ENCODE measurements around the gene HDAC4.
"Not testable (repeated sequence)": the region's sequence is repeated elsewhere in the genome, so short reads cannot be mapped to it uniquely, and the experiment has no call there.

Gene HDAC4

GRCh38 chr2:239400596-239401066, at the start of gene HDAC4:
Gene HDAC4 (minus strand): TSS chr2:239401020. CDS start chr2:239352699, 48,321 bp downstream.
- no peak for DNase-seq

DNA sequence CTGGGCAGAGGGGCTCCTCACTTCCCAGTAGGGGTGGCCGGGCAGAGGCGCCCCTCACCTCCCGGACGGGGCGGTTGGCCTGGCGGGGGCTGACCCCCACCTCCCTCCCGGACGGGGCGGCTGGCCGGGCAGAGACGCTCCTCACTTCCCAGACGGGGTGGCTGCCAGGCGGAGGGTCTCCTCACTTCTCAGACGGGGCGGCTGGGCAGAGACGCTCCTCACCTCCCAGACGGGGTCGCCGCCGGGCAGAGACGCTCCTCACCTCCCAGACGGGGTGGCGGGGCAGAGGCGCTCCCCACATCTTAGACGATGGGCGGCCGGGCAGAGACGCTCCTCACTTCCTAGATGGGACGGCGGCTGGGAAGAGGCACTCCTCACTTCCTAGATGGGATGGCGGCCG, 48.6 kb upstream of the HDAC4 start:
- not testable (repeated sequence) for DNase-seq

GRCh38 chr2:239445771-239446524, 45.1 kb upstream of the HDAC4 start:
- no peak for DNase-seq

DNA sequence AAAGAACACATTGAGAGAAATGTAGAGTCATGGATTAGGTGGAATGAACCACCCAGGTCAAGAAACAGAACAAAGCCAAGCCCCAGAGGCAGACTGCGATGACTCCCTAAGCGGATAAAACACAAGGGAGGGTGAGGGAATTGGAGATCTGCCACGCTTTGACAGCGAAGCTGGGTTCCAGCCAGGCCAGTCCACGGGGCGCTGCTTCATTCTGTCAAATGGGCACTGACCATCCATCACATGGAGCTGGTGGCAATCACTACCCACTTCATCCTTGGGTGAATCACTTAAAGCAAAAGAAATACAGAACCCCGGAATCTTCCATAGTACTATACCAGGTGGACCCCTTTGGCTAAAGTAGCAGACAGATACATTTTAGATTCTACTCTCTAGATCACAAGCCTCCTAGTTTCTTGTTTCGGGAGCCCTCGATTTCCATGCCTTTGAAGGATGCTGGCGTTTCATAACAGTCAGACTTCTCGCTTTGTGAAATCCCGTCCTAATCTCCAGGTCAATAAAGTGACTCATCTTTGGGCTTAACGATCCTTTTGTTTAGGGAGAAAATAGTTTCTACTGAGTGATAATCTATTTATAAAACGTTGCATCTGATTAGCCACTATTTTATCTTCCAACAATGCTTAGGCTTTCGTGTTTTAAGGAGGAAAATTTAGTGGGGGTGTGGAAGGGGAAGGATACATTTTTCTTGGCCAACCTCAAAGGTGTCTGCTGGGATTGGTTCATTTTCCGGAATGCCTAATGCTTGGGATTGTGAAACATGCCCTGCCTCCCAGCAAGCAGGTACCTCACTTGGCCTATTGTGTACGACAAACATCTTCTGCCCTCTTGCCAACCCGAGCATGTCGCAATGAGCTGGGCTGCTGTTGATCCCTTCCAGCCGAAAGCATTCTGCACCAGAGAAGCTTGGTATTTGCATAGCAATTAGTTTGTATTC, 44.1 kb upstream of the HDAC4 start:
- no peak for DNase-seq

DNA sequence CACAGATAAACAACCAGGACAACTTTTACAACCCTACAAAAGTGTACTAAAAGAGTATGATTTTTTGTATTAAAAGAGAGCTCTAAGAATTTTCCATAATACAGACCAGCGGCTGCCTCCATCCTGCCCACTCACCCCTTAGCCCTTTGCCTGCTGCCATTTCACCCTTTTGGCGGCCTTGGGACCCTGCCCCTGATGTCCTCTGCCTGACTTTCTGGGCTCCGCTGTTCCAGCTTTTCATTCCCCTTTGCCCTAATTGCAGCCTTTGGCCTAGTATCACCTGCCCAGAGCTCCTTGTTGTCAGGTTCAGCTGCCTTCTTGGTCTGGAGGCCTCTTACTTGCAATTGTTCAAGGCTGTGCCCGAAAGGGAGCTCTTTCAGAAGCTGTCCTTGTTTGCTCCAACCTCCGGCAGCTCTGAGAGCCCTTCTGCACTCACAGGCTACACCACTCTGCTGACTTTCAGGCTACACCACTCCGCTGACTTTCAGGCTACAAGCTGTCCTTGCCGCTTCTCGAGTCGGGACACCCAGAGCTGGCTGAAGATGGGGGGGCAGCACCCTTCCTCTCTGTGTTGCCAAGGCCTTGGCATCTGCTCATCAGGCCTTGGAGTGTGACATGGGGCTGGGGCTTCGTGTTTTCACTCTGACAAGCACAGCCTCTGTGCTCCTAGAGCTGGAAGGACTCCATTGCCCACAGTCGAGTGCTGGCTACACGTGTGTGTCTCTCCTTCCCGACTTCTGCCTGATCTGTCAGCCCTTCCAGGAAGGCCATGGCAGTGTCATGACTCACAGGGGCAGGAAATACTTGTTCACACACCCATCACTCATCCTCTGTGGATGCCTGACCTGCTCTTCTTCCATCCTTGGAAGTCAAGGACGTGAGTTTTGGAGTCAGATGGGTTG, 43.1 kb upstream of the HDAC4 start:
- no peak for DNase-seq

DNA sequence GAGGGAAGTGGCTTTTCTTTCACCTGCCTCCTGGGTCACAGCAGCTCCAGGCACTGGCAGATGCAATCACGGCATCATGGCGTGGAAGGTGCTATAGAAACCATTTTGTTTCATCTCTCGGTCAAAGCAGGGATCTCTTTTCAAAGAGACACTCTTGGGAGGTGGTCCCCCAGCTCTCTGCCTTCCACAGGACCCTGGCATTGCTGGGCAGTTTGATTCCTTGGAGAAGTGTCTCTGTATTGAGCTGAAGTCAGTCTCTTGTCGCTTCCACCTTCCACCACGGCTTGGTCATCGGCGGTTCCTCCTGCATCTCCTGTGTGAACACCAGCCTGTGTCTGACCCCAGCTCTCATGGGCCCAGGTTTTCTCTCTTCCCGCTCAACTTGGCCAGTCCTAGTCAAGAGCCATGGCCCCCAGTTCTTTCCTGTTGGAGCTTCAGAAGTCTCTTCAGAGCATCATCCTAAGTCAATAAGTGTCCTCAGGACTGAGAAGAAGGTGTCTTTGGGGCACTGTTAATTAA, 42.3 kb upstream of the HDAC4 start:
- DNase-seq = no peak

GRCh38 chr2:239442192-239442591, 41.4 kb upstream of the HDAC4 start:
- DNase-seq = no peak

- DNase-seq = no peak
Observed at GRCh38 chr2:239441261-239442078, 40.6 kb upstream of the HDAC4 start.

DNA sequence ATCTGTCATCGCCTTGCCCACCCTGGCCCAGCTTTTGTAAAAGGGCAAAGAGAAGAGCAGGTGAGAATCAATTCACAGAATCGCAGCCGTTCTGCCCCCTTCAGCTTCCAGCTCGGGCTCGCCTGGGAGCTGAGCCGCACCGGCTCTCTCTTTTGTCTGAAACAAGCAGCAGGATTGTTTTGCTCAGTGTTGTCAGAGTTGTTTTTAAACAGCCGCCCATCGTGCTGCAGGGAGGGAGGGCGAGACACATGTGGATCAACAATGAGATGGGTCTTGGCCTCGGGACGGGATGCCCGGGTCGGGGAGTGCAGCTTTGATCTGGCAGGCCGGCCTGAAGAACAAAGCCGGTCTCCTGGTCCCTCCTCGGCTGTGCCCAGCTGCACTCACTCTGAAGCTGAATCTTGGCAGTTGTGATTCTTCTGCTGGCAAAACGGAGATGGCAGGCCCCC, 39.7 kb upstream of the HDAC4 start:
- peak; percentile 47 for DNase-seq

DNA sequence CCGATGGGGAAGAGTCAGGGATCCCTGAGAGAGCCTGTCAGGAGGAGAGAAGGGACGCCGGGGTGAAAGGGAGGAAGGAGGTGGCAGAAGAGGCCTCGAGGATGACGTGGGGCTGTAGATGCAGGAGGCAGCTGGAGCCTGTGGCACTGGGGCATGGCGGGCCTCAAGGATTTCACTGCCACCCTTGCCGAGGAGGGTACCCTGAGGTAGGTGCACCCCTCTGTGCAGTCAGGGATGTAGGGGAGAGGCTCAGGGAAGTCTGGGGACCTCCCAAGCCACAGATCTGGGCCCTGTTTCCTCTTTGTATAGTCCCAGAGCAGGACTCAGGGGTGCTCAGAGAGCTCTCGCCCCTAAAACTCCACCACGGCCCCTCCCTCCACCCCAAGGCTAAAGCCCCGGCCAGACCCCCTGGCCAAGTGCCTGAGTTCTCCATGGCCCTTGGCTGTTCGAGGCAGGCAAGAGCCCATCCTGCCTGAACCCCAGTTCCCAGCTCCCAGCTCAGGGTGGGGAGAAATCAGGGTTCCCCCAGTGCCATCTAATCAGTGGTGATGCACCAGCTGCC, 39.0 kb upstream of the HDAC4 start:
- DNase-seq = no peak

GRCh38 chr2:239438995-239439753, 38.4 kb upstream of the HDAC4 start:
- DNase-seq = no peak

GRCh38 chr2:239438368-239438767, 37.5 kb upstream of the HDAC4 start:
- DNase-seq = no peak

GRCh38 chr2:239436669-239437335, 36.0 kb upstream of the HDAC4 start:
- DNase-seq = no peak

GRCh38 chr2:239436076-239436475, 35.3 kb upstream of the HDAC4 start:
- DNase-seq = no peak

- DNase-seq = no peak
Observed at GRCh38 chr2:239433777-239434403, 33.1 kb upstream of the HDAC4 start.

DNA sequence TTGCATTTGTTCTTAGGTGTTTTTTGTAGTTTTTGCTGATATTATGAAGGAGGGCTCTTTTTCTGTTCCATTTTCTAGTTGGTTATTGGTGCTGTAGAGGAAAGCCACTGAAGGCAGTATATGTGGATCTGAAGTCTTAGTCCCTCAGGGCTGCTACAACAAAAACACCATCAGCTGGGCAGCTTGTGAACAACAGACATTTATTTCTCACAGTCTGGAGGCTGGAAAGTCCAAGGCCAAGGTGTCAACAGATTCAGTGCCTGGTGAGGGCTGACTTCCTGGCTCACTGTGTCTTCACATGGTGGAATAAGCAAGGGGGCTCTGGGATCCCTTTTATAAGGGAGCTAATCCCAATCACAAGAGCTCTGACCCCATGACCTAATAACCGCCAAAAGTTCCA, 31.4 kb upstream of the HDAC4 start:
- DNase-seq = no peak

DNA sequence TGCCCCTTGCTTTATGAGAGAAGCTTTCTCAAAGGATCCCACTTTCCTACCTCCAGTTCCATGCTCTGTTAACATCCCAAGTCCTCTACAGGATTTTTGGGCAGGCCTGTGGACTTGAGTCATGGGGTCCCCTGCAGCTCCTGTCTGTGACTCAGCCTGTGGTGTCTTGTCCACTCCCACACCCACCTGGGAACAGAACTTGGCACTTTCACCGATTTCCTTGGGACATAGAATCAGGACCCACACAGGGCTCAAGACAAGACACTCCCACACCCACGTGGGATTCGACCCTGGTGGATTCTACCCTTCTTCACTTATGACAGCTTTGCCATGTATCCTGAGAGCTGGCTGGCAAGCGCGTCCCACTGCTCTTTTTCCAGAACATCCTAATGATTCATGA, 30.7 kb upstream of the HDAC4 start:
- no peak for DNase-seq

DNA sequence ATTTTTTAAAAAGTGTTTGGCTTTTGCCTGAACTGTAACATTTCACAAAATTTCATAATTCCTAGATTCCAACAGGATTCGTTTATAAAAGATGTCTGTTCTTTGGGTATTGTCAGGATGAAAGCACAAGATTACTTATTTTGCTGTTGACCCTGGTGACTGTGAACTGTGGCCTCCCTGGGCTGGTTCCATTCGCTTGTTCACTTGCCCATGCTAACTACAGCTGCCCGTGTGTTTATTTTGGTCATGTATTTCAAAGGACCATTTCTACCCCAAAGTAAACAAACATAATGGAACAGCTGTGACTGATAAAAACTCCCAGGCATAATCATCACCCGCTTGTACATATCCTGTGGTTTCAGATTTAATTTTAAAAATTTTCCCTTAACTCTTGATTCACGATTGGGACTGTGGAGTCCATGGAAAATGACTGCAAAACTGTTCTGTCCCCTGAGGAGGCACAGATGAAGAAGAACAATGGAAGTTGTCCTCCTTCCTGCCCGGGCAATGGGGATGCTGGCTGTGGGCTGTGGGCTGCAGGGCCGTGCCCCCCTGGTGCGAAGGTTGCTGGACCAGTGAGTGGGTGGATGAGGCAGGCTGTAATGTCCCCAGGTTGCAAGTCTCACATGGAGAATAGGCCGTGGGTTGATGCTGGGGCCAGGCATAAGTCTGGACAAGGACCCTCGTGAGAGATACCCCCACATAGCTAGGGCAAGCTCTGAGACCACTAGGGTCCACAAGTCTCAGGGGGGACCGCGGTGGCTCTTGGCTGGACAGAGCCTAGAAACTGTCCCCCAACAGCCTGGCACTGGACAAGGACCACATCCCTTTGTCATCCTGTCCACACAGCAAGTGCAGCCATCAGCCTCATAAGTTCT, 28.9 kb upstream of the HDAC4 start:
- peak; percentile 7 for DNase-seq

Measured in COR-L47 (cell line).